RWPE2 (cell line): ENCODE results near the gene CDK14.

Source experiments
- ATAC-seq: fragments of 200-7000 bp; cut with Tn5 transposase; 3 replicates; pipeline ENCODE4 v1.9.1; 2021; ENCODE audit warnings: low read depth
- DNase-seq: peaks from one replicate; pipeline ENCODE4 v3.0.0-alpha.2; 2020; ENCODE audit warnings: low spot score
- H3K27ac ChIP-seq: fragments of 450-650 bp; 2 replicates; pipeline ENCODE4 v1.5.1; 2017; ENCODE audit warnings: mild to moderate bottlenecking; ENCODE audit not compliant: poor library complexity, severe bottlenecking
- H3K27me3 ChIP-seq: fragments of 250-450 bp; sonication (Bioruptor Pico); 2 replicates; pipeline ENCODE4 v1.5.1; 2021; ENCODE audit warnings: mild to moderate bottlenecking, moderate library complexity; ENCODE audit not compliant: insufficient read depth, poor library complexity, severe bottlenecking
- H3K36me3 ChIP-seq: fragments of 250-450 bp; sonication (Bioruptor Pico); 2 replicates; pipeline ENCODE4 v1.5.1; 2020; ENCODE audit warnings: low read depth, mild to moderate bottlenecking, moderate library complexity
- H3K4me1 ChIP-seq: fragments of 250-450 bp; sonication (Bioruptor Pico); 2 replicates; pipeline ENCODE4 v1.5.1; 2021; ENCODE audit warnings: mild to moderate bottlenecking, moderate library complexity; ENCODE audit not compliant: insufficient read depth, poor library complexity, severe bottlenecking
- H3K4me3 ChIP-seq: fragments of 250-450 bp; sonication (Bioruptor Pico); 2 replicates; pipeline ENCODE4 v1.5.1; 2021; ENCODE audit warnings: mild to moderate bottlenecking, moderate library complexity; ENCODE audit not compliant: severe bottlenecking
- H3K9me3 ChIP-seq: fragments of 250-450 bp; sonication (Bioruptor Pico); 2 replicates; pipeline ENCODE4 v1.5.1; 2021; ENCODE audit warnings: mild to moderate bottlenecking, moderate library complexity; ENCODE audit not compliant: severe bottlenecking
- TF ChIP-seq, protein P1 (sequence below): fragments of 450-650 bp; IDR thresholded peaks from one replicate; pipeline ENCODE4 v1.5.1; 2017; ENCODE audit warnings: mild to moderate bottlenecking, moderate library complexity; ENCODE audit not compliant: poor library complexity, severe bottlenecking

CDK14 gene

DNA sequence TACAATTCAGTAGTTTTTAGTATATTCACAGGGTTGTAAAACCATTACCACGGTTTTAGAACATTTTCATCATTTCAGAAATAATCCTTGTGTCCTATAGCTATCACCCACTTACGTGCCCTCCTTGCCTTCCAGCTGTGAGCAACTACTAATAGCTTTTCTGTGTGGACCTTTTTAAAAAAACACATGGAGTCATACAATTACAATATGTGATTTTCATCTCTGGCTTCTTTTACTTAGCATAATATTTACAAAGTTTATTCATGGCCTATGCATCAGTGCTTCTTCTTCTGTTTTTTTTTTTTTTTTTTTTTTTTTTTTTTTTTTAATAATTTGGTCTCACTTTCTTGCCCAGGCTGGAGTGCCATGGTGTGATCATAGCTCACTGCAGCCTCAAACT, 76.1 kb downstream of the CDK14 start:
- Histone ChIP-seq H3K27ac (no peak overlapping the region), H3K9me3 (no peaks in the 10 kb centered on the region), H3K4me3 (no peak overlapping the region), H3K4me1 (peaks cover 12% of the 10 kb centered on the region), H3K27me3 (no peaks in the 10 kb centered on the region), H3K36me3 (no peaks in the 10 kb centered on the region)
- DNase-seq: no peak
- TF ChIP-seq, protein P1, sequence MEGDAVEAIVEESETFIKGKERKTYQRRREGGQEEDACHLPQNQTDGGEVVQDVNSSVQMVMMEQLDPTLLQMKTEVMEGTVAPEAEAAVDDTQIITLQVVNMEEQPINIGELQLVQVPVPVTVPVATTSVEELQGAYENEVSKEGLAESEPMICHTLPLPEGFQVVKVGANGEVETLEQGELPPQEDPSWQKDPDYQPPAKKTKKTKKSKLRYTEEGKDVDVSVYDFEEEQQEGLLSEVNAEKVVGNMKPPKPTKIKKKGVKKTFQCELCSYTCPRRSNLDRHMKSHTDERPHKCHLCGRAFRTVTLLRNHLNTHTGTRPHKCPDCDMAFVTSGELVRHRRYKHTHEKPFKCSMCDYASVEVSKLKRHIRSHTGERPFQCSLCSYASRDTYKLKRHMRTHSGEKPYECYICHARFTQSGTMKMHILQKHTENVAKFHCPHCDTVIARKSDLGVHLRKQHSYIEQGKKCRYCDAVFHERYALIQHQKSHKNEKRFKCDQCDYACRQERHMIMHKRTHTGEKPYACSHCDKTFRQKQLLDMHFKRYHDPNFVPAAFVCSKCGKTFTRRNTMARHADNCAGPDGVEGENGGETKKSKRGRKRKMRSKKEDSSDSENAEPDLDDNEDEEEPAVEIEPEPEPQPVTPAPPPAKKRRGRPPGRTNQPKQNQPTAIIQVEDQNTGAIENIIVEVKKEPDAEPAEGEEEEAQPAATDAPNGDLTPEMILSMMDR: no peak
- no peak for ATAC-seq

DNA sequence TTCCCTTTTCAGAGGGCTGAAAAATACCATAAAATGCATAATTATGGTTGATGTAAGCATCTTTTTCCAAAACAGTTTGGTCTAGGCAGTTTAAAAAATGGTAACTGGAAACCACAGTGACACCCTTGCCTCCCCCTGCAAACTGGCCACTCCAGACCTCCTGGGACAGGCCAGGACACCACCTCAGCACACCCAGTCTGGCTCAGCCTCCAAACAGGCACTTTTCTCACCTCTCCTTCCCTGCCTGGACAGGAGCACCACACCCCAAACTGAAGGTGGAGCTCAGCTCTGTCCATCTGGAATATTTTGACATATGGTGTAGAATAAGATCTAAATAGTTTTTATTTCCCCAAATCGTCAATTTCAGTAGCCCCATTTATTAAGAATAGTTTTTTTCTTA, 78.5 kb downstream of the CDK14 start:
- H3K27me3 ChIP-seq: no peaks in the 10 kb centered on the region
- H3K27ac ChIP-seq: no peak overlapping the region
- no peak overlapping the region for H3K4me3 ChIP-seq
- no peaks in the 10 kb centered on the region for H3K9me3 ChIP-seq
- ATAC-seq (peak; percentile 51; the same call in 1 of the 3 replicates), DNase-seq (no peak)
- H3K36me3 ChIP-seq: no peaks in the 10 kb centered on the region
- H3K4me1 ChIP-seq: peaks cover 18% of the 10 kb centered on the region
- TF ChIP-seq, protein P1: no peak

DNA sequence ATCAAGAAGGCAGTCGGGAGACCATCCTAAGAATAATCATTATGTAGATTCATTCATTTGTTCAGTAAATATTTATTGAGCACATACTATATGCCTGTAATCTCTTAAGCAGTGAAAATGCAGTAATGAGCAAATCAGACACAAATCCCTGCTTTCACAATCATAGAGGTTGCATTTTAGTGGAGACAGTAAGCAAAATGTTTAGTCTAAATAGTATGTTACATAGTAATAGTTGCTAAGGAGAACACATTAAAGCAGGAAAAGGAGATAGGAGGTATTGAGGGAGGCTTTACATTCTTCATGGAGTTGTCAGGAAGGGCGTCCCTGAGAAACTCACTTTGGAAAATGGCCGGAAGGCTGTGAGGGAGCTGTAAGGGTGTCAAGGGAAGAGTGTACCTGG, 79.9 kb downstream of the CDK14 start:
- Histone ChIP-seq H3K27ac (no peak overlapping the region), H3K36me3 (no peaks in the 10 kb centered on the region), H3K27me3 (no peaks in the 10 kb centered on the region), H3K4me1 (peaks cover 18% of the 10 kb centered on the region), H3K9me3 (no peaks in the 10 kb centered on the region), H3K4me3 (no peak overlapping the region)
- no peak for DNase-seq
- TF ChIP-seq, protein P1: no peak
- no peak for ATAC-seq

DNA sequence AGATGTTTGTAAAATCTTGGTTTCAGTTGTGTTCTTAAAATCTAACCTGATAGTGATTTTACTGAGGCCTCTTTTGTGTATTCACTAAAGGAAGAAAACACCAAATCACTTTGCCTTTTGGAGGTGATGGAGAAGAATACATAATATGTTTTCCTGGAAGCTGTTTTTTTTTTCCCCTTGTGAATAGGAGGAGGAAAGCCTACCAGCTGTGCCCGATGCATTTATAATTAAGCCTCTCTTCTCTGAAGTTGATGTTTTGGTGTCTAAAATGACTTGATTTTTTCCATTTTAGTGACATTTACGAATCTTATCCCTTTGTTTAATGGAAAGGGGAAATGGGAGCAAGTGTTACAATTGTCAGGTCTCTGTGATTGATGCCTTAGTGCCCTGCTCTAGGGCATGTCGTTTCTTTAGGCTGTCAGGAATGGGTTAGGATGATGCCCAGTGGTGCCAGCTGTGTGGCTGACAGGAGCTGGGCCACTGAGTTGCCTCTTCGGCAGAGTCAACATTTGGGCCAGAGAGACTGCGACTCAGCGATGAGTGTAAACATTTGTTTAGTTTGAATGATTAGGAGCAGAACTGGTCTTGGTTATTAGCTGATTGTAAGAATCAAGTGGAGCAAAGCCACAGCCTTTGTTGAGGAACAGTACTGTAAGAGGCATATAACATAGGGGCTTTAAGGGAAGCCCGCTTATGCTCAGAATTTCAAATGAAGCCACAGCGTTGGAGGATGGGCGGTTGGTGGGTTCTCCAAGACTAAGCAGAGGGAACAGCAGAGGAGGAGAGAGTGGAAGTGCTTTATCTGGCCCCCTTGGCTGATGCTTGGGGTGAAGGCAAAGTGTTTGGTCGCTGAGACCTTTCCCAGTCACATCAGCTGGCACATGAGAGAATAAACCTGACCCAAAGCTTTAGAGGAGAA, 81.6 kb downstream of the CDK14 start:
- ATAC-seq (peak; percentile 37; the same call in 2 of the 3 replicates), DNase-seq (no peak)
- TF ChIP-seq, protein P1: no peak
- Histone ChIP-seq H3K36me3 (no peaks in the 10 kb centered on the region), H3K4me1 (peaks cover 18% of the 10 kb centered on the region), H3K27me3 (no peaks in the 10 kb centered on the region), H3K4me3 (no peak overlapping the region), H3K9me3 (no peaks in the 10 kb centered on the region), H3K27ac (no peak overlapping the region)

DNA sequence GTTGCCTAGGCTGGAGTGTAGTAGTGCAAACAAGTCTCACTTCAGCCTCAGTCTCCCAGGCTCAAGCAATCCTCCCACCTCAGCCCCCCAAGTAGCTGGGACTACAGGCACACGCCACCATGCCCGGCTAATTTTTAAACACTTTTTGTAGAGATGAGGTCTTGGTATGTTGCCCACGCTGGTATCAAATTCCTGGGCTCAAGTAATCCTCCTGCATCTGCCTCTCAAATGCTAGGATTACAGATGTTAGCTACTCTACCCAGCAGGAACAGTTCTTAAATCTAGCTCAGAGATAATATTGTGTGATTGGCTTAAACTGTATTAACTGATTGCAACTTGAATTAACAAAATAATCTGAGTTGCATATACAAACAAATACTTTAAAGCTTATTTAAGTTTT, 82.9 kb downstream of the CDK14 start:
- no peak for ATAC-seq
- H3K4me1 ChIP-seq: peaks cover 18% of the 10 kb centered on the region
- H3K36me3 ChIP-seq: no peaks in the 10 kb centered on the region

More for the DNA sequence above, 82.9 kb downstream of the CDK14 start:
- H3K27ac ChIP-seq: no peak overlapping the region
- H3K9me3 ChIP-seq: no peaks in the 10 kb centered on the region
- H3K27me3 ChIP-seq: no peaks in the 10 kb centered on the region
- no peak for DNase-seq
- TF ChIP-seq, protein P1: no peak
- no peak overlapping the region for H3K4me3 ChIP-seq
